Heart left ventricle (tissue), 13 donors: Measurements from ENCODE around the gene IER3.

Experiments used
- CTCF ChIP-seq, 12 donors: fragments of 200-600 bp; sonication (generic) in 4 of 12; IDR thresholded peaks; one replicate each; pipeline versions ENCODE4 v1.5.0 to v1.8.0; 2018 to 2022; ENCODE audit warnings: antibody characterized with exemption in 12 of 12, mild to moderate bottlenecking in 5 of 12
- POLR2A ChIP-seq, 2 donors: fragments of 450-650 bp; IDR thresholded peaks; one replicate each; pipeline ENCODE4 v1.6.1; 2017; ENCODE audit warnings: antibody characterized with exemption in 2 of 2, mild to moderate bottlenecking in 2 of 2, moderate library complexity in 2 of 2
- donor health status: ischemic (EF 13 %, LVEDD 7.1; RV severe dilation, severe dysfunction).
- donor health status: DM: no; HTN: yes; CAD: no.
- donor health status: DM: no; HTN: no; CAD: no.
- donor health status: ischemic (EF 25% LVEDD 6.9; RV normal size, moderate dysfunction).
- donor health status: ischemic (EF 25% LVEDD 5.7; RV mildly dilated, moderate dysfunction).
- donor health status: ischemic (EF 35%, LVEDD 5.7; RV mildly dilated, moderate dysfunction).
- donor health status: nonischemic (EF 11% LVEDD 7.7; RV severe dilation, severe dysfunction).
- donor health status: DM: yes; HTN: yes; CAD: no.
- donor health status: PGD.
- donor health status: ischemic (EF 29% LVEDD 5.4; RV normal size, mild dysfunction).
- donor health status: nonischemic (EF 23%, LVEDD 6.1; RV moderate dilation, normal function).

- TF ChIP-seq CTCF (IDR thresholded peaks at IDR 0.05), result no peak
- no peak for TF ChIP-seq POLR2A (IDR thresholded peaks at IDR 0.05)
Observed at GRCh38 chr6:30749554-30750378, 5.4 kb upstream of the IER3 start.
